ENCODE measurements around the gene SLC5A8. TPM values are rescaled to one million over a fixed set of nuclear protein-coding genes. Genes with fewer than 3 reads are reported as not detected.

Gene SLC5A8
- total and polyA plus RNA-seq, 9 of the 15 experiments (the other 6 are each of a cell fraction or from before 2014, with no cell fraction given): not detected

GRCh38 chr12:101231636-101232035 is 21.6 kb upstream of the SLC5A8 start:
- H3K9me3 ChIP-seq (replicated peaks; ENCODE audit: control insufficient read depth, insufficient read depth, low read depth, low read length): no peaks in the 10 kb centered on the region
- ATAC-seq (no peak), FAIRE-seq (no peak), DNase-seq (ENCODE audit: extremely low read depth in 1 of 4, low spot score in 3 of 4) (no peak)
- no peaks in the 10 kb centered on the region for H3K79me2 ChIP-seq (ENCODE audit: control insufficient read depth, insufficient read depth, low read length)
- H2AFZ ChIP-seq (ENCODE audit: low read depth, low read length): no peak overlapping the region
- ChIA-PET CTCF (ENCODE audit: low intra/inter-chr PET ratio) (no interaction called here), POLR2A (interaction anchor here (0.8 kb wide), 1 partner anchor 15 kb away, joined by 4 read pairs; no protein-coding TSS in a partner anchor)
- H3K4me2 ChIP-seq (ENCODE audit: insufficient read depth, low read length): no peak overlapping the region
- intact Hi-C loops (cut with micrococcal nuclease): no loop called here
- H3K9me1 ChIP-seq (ENCODE audit: control insufficient read depth, insufficient read depth, low read length): no peaks in the 10 kb centered on the region
- no peaks in the 10 kb centered on the region for H3K36me3 ChIP-seq (ENCODE audit: control insufficient read depth, insufficient read depth, low read length)
- no peak overlapping the region for H3K9ac ChIP-seq (ENCODE audit: insufficient read depth in 1 of 2, low read depth in 2 of 2, low read length in 2 of 2)
- H3K4me1 ChIP-seq (replicated peaks in 1 of 2; ENCODE audit: control insufficient read depth in 2 of 2, insufficient read depth in 2 of 2, low read length in 2 of 2): no peaks in the 10 kb centered on the region
- no peaks in the 10 kb centered on the region for H4K20me1 ChIP-seq (replicated peaks; ENCODE audit: control insufficient read depth, insufficient read depth, low read length)
- BruUV-seq (replicated peaks): no TSS peak
- in situ Hi-C loops (cut with MboI): no loop called here
- WGBS (ENCODE audit: insufficient coverage, low coverage, missing lambda C conversion rate): 0% methylated on average over 4 of the region's 4 CpGs
- H3K27ac ChIP-seq (ENCODE audit: extremely low read depth, low read depth, low read length): no peak overlapping the region
- H3K27me3 ChIP-seq (ENCODE audit: control insufficient read depth in 2 of 2, insufficient read depth in 2 of 2, low read length in 2 of 2): peaks cover 0 to 11% of the 10 kb centered on the region in 2 experiments; a peak in 2 of 5 replicates
- no peak overlapping the region for H3K4me3 ChIP-seq
- no peak for TF ChIP-seq TEAD1 (CRISPR knock-in tag; IDR thresholded peaks at IDR 0.05)
- no peak for TF ChIP-seq HDAC6 (IDR thresholded peaks at IDR 0.05; ENCODE audit: low read depth, low read length)
- TF ChIP-seq SRF (CRISPR knock-in tag; IDR thresholded peaks at IDR 0.05): no peak
- no peak for TF ChIP-seq NR2C2 (CRISPR knock-in tag; IDR thresholded peaks at IDR 0.05)
- no peak for TF ChIP-seq NR2C2 (tag; IDR thresholded peaks at IDR 0.05)
- no peak for TF ChIP-seq ZBTB9 (CRISPR knock-in tag; IDR thresholded peaks at IDR 0.05)
- no peak for TF ChIP-seq ZNF263 (CRISPR knock-in tag; IDR thresholded peaks at IDR 0.05; ENCODE audit: borderline replicate concordance)
- no peak for TF ChIP-seq NBN (IDR thresholded peaks at IDR 0.05; ENCODE audit: low read depth)
- no peak for TF ChIP-seq HDGF (IDR thresholded peaks at IDR 0.05)
- no peak for TF ChIP-seq ELK3 (CRISPR knock-in tag; IDR thresholded peaks at IDR 0.05)
- no peak for TF ChIP-seq ZNF609 (CRISPR knock-in tag; IDR thresholded peaks at IDR 0.05; ENCODE audit: borderline replicate concordance)
- TF ChIP-seq GATA2 (CRISPR knock-in tag; IDR thresholded peaks at IDR 0.05): no peak
- no peak for TF ChIP-seq CBX5 (IDR thresholded peaks at IDR 0.05; ENCODE audit: borderline replicate concordance, low read depth)
- no peak for TF ChIP-seq SMARCA4 (IDR thresholded peaks at IDR 0.05)
- no peak for TF ChIP-seq SNRNP70 (optimal IDR thresholded peaks at IDR 0.05; ENCODE audit: low read depth, low read length)
- TF ChIP-seq SAP30 (IDR thresholded peaks at IDR 0.05; ENCODE audit: borderline replicate concordance, insufficient read depth, low read depth, low read length, poor library complexity, severe bottlenecking): no peak
- no peak for TF ChIP-seq FIP1L1 (IDR thresholded peaks at IDR 0.05; ENCODE audit: low read depth, low read length, poor library complexity, severe bottlenecking)
